GM12892 (cell line): ENCODE results near the gene BMERB1.
"Not testable (repeated sequence)": the region's sequence is repeated elsewhere in the genome, so short reads cannot be mapped to it uniquely, and the experiment has no call there.

ENCODE experiments used
- DNase-seq: peaks from one replicate; pipeline ENCODE4 v3.0.0; 2011; ENCODE audit not compliant: insufficient read length
- FAIRE-seq: peaks from 2 replicates; lab custom pipeline; 2011; peaks lifted over from hg19 to GRCh38; lab: Jason Lieb, UNC
- POLR2A ChIP-seq: IDR thresholded peaks from 2 replicates; pipeline ENCODE4 v1.6.1; 2011; ENCODE audit warnings: low read depth, low read length, control low read depth
- POLR2AphosphoS5 ChIP-seq: IDR thresholded peaks from 2 replicates; pipeline ENCODE4 v1.6.1; 2011; ENCODE audit warnings: low read depth, low read length, control low read depth
- TAF1 ChIP-seq: IDR thresholded peaks from 2 replicates; pipeline ENCODE4 v1.6.1; 2011; ENCODE audit warnings: low read depth, mild to moderate bottlenecking, control low read depth, low read length, borderline replicate concordance

BMERB1 gene

GRCh38 chr16:15434079-15434424 lies 336 bp upstream of the BMERB1 start:
- FAIRE-seq: no peak
- no peak for TF ChIP-seq POLR2A
- no peak for TF ChIP-seq TAF1
- no peak for TF ChIP-seq POLR2AphosphoS5
- DNase-seq: no peak

DNA sequence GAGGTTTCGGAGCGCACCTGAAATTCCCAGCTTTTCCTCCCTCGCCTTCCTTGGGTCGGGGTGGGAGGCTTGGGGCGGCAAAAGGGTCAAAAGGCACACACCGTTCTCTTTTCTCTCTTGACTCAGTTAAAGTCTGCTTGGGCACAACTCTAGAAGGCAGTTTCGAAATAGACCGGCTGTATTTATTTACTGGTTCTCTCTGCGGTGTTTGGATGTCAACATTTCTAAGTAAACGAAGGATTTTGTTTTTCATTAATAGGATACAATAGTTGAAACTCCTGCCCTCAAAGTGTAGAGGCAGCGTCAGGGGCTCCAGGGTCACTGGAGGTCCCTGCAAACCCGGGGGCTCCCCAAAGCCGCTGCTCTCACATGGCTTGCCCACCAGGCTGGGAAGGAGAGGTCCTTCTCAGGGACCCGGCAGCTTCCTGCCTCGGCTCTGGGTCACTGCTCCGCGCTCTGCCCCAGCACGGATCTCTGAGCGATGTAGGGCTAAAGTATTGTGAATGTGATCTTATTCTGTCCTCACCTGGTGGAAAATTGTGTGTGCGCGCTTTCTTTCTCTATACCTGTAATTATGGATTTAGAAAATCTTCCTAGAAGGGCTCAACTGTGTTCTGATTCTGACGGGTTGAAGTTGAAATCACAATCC lies 952 bp downstream of the BMERB1 start:
- no peak for FAIRE-seq
- TF ChIP-seq POLR2AphosphoS5 (no peak), POLR2A (no peak), TAF1 (no peak)
- no peak for DNase-seq

DNA sequence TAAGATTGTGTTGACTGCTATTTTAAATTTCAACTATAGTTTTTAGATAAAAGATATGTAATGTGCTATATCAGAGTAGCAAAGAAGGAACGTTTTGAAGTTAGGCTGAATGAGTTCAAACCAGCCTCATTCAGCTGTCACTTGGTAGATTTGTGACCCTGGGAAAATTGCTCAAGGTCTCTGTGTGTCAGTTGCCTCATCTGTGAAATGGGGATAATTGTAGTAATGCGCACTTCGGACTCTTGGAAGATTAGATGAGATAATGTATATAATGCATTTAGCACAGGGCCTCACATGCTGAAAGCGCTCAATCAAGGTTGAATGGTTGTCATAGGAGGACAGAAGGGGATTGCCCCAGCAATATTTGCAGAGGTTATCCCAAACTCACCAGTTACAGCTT lies 4.7 kb downstream of the BMERB1 start:
- TF ChIP-seq POLR2A: no peak
- TF ChIP-seq TAF1: no peak
- no peak for TF ChIP-seq POLR2AphosphoS5
- DNase-seq: no peak
- no peak for FAIRE-seq

DNA sequence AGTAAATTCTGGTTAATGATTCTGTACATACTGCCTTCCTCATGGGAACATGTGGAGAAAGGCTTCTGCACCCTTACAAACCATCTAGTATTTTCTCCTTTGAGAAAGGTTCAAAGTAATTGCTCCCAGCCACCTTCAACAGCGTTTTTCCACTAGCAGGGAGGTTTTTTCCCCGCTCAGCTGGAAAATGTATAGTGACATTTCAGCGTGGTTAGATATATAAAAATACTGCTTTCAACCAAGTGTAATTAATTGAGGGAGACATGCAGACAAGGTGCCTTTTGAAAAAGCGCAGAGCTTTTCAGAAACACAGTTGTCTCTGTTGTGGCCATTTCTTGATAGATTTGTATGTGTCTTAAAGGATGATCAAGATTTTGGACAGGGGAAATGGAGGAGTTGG lies 5.1 kb downstream of the BMERB1 start:
- TF ChIP-seq POLR2A (no peak), TAF1 (no peak), POLR2AphosphoS5 (no peak)
- FAIRE-seq (no peak), DNase-seq (no peak)

DNA sequence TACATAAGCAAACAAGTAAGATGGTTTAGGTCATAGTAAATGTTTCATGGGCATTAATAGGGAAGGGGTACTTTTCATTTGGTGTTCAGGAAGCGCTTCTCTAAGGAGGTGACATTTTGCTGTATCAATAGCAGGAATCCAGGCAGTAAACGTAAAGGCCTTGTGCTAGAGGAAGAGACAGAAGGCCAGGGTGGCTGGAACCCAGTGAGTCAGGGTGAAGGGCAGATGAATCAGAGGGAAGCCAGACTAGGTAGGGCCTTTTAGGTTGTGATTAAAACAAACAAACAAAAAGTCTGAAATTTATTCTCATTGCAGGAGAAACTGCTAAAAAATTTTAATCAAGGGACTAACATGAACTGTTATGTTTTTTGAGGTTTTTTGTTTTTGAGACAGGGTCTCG lies 6.5 kb downstream of the BMERB1 start:
- TF ChIP-seq POLR2A: no peak
- no peak for TF ChIP-seq TAF1
- no peak for TF ChIP-seq POLR2AphosphoS5
- FAIRE-seq (no peak), DNase-seq (no peak)

GRCh38 chr16:15442140-15442539 lies 7.8 kb downstream of the BMERB1 start:
- DNase-seq, FAIRE-seq: not testable (repeated sequence)

- no peak for FAIRE-seq
- no peak for DNase-seq
- TF ChIP-seq TAF1: no peak
- TF ChIP-seq POLR2A: no peak
- TF ChIP-seq POLR2AphosphoS5: no peak
These were observed 9.4 kb downstream of the BMERB1 start for GRCh38 chr16:15443753-15444152.

DNA sequence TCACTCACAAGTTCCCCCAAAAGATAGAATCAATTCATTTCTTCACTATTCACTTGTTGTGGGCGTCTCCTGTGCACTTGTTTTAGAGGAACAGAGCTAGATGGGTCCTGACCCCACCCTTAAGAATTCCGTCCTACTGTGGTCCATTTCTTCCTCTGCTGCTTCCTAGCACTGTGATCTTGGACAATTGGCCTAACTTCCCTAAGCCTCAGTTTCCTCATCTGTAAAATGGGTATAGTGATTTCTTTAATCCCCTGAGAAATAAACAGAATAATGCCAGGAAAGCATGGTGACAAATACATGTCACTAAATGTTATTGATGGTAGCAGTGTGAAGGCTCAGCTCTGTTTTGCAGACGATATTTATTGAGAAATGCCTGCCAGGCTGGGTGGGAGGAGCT lies 9.9 kb downstream of the BMERB1 start:
- DNase-seq (no peak), FAIRE-seq (no peak)
- TF ChIP-seq POLR2AphosphoS5: no peak
- no peak for TF ChIP-seq POLR2A
- TF ChIP-seq TAF1: no peak

DNA sequence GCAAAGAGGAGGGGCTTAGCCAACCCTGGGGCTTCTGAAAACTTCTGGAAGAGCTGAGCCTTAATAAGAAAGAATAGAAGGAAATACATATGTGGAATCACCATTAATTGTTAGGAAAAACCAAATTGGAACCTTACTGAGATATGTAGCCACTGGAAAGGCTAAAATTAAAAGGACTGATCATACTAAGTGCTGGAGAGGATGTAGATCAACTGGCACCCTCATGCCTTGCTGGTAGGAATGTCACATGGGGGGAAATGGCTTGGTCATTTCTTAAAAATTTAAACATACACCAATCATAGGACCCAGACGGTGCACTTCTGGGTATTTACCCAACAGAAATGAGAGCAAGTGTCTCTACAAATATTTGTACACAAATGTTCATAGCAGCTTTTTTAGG lies 11.1 kb downstream of the BMERB1 start:
- TF ChIP-seq TAF1 (no peak), POLR2A (no peak), POLR2AphosphoS5 (no peak)
- no peak for FAIRE-seq
- no peak for DNase-seq

GRCh38 chr16:15446901-15447300 lies 12.5 kb downstream of the BMERB1 start:
- FAIRE-seq (no peak), DNase-seq (no peak)
- TF ChIP-seq TAF1 (no peak), POLR2AphosphoS5 (no peak), POLR2A (no peak)

GRCh38 chr16:15450624-15451023 lies 16.2 kb downstream of the BMERB1 start:
- TF ChIP-seq TAF1 (no peak), POLR2AphosphoS5 (no peak), POLR2A (no peak)
- DNase-seq (no peak), FAIRE-seq (no peak)

GRCh38 chr16:15451098-15451731 lies 16.8 kb downstream of the BMERB1 start:
- TF ChIP-seq TAF1 (no peak), POLR2A (no peak)
- DNase-seq (no peak), FAIRE-seq (no peak)

DNA sequence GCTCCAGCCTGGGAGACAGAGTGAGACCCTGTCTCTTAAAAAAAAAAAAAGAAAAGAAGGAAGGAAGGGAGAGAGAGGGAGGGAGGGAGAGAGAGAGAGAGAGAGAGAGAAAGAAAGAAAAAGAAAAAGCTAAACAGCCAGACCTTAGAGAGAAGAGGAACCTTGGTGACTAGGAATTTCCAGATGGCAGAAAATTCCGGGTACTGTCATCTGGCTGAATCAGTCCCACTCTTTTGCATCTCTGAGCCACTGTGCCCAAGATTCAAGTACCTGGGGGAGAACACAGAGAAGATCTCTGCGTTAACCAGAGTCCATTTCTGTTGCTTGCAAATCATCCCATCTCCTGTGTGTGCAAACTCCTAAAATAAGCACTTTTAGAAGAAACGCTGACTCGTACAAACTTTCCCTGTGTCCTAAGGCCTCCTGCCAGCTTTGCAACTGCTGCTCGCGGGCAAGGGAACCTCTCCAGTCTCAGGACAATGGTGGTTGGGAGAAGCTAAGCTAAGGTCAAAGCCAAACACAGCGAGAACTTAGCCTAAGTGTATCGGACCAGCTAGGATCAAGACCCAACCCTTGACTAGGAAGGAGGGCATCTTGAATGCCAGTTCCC lies 18.0 kb downstream of the BMERB1 start:
- FAIRE-seq (no peak), DNase-seq (no peak)
- TF ChIP-seq TAF1: no peak
- no peak for TF ChIP-seq POLR2A
- TF ChIP-seq POLR2AphosphoS5: no peak

GRCh38 chr16:15453296-15453695 lies 18.9 kb downstream of the BMERB1 start:
- not testable (repeated sequence) for DNase-seq, FAIRE-seq

DNA sequence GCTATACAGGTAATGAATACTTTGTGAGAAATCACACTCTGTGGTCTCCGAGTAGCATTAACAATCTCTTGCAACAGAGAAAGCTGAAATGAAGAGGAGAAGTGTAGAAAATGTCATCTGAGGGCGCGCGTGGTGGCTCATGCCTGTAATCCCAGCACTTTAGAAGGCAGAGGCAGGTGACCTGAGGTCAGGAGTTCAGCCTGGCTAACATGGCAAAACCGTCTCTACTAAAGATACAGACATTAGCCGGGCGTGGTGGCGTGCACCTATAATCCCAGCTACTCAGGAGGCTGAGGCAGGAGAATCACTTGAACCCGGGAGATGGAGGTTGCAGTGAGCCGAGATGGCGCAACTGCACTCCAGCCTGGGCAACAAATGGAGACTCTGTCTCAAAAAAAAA lies 20.5 kb downstream of the BMERB1 start:
- DNase-seq, FAIRE-seq: not testable (repeated sequence)
